KBM-7 (cell line): Measurements from ENCODE around the gene CTDSP2.
A peak's percentile ranks its signal among the peaks of the same experiment; 100 is the strongest.

Source experiments
- DNase-seq: peaks from one replicate; pipeline ENCODE4 v3.0.0-alpha.2; 2015
- in situ Hi-C: fragments of 300-500 bp; cut with MboI; formaldehyde crosslinking; loops from 2 replicates; pipeline ENCODE4 v1.14.3; 2020; ENCODE audit warnings: low sequenced_read_pairs, low pct_unique_long_range_greater_than_20kb, mixed read lengths

Gene CTDSP2

GRCh38 chr12:57838594-57839302, 7.8 kb downstream of the CTDSP2 start:
- peak; percentile 88 for DNase-seq
- in situ Hi-C loops = no loop called here

- in situ Hi-C loops = no loop called here
- peak; percentile 66 for DNase-seq
Measured at GRCh38 chr12:57837864-57838562, 8.5 kb downstream of the CTDSP2 start.

- in situ Hi-C loops = no loop called here
- peak; percentile 92 for DNase-seq
Measured at GRCh38 chr12:57836442-57837375, 9.8 kb downstream of the CTDSP2 start.

GRCh38 chr12:57835366-57836288, 10.9 kb downstream of the CTDSP2 start:
- in situ Hi-C loops = no loop called here
- peak; percentile 87 for DNase-seq

GRCh38 chr12:57834086-57834876, 12.2 kb downstream of the CTDSP2 start:
- in situ Hi-C loops = no loop called here
- no peak for DNase-seq

- no peak for DNase-seq
- in situ Hi-C loops = no loop called here
Measured at GRCh38 chr12:57833672-57834071, 12.9 kb downstream of the CTDSP2 start.

- DNase-seq = no peak
- in situ Hi-C loops = no loop called here
Measured at GRCh38 chr12:57832966-57833365, 13.6 kb downstream of the CTDSP2 start.

GRCh38 chr12:57830393-57830792, 16.1 kb downstream of the CTDSP2 start:
- DNase-seq = no peak
- in situ Hi-C loops = no loop called here

GRCh38 chr12:57829025-57829777, 17.3 kb downstream of the CTDSP2 start:
- in situ Hi-C loops = no loop called here
- peak; percentile 51 for DNase-seq

- in situ Hi-C loops = no loop called here
- no peak for DNase-seq
Measured at GRCh38 chr12:57826966-57827365, 19.6 kb downstream of the CTDSP2 start.

- in situ Hi-C loops = no loop called here
- no peak for DNase-seq
Measured at GRCh38 chr12:57826400-57826799, 20.1 kb downstream of the CTDSP2 start.

- in situ Hi-C loops = no loop called here
Measured at GRCh38 chr12:57825451-57825850, 21.1 kb downstream of the CTDSP2 start.

GRCh38 chr12:57823908-57824640, 22.5 kb downstream of the CTDSP2 start:
- in situ Hi-C loops = no loop called here
- no peak for DNase-seq

More at GRCh38 chr12:57825451-57825850, 21.1 kb downstream of the CTDSP2 start:
- DNase-seq = no peak

- DNase-seq = no peak
- in situ Hi-C loops = no loop called here
Measured at GRCh38 chr12:57823131-57823907, 23.2 kb downstream of the CTDSP2 start.

GRCh38 chr12:57822392-57823130, 24.0 kb downstream of the CTDSP2 start:
- no peak for DNase-seq
- in situ Hi-C loops = no loop called here
